MM.1S (cell line): ENCODE measurements around the gene FRMD8.
"Not testable (repeated sequence)": the region's sequence is repeated elsewhere in the genome, so short reads cannot be mapped to it uniquely, and the experiment has no call there.

Experiments used
- DNase-seq: peaks from one replicate; pipeline ENCODE4 v3.0.0-alpha.2; 2015
- H2AFZ ChIP-seq: fragments of 300-600 bp; sonication (generic); 2 replicates; pipeline ENCODE4 v1.6.0; 2016; ENCODE audit warnings: antibody characterized with exemption, low read length
- H3F3A ChIP-seq: fragments of 300-600 bp; sonication (generic); 2 replicates; pipeline ENCODE4 v1.6.1; 2016; ENCODE audit warnings: mild to moderate bottlenecking, antibody characterized with exemption, low read length, moderate library complexity, mixed read lengths; ENCODE audit not compliant: insufficient read depth
- H3K27ac ChIP-seq: fragments of 300-600 bp; sonication (generic); 2 replicates; pipeline ENCODE4 v1.5.1; 2016; ENCODE audit warnings: mild to moderate bottlenecking, low read length
- H3K27me3 ChIP-seq: fragments of 300-600 bp; sonication (generic); replicated peaks from 2 replicates; pipeline ENCODE4 v1.6.0; 2016; ENCODE audit warnings: low read length; ENCODE audit not compliant: insufficient read depth
- H3K36me3 ChIP-seq: fragments of 300-600 bp; sonication (generic); replicated peaks from 2 replicates; pipeline ENCODE4 v1.6.1; 2016; ENCODE audit warnings: mild to moderate bottlenecking, low read length, mixed read lengths; ENCODE audit not compliant: insufficient read depth
- H3K4me1 ChIP-seq: fragments of 300-600 bp; sonication (generic); 2 replicates; pipeline ENCODE4 v1.6.1; 2016; ENCODE audit warnings: low read length, mixed read lengths
- H3K4me2 ChIP-seq: fragments of 300-600 bp; sonication (generic); 2 replicates; pipeline ENCODE4 v1.6.0; 2016; ENCODE audit warnings: low read depth, low read length
- H3K4me3 ChIP-seq: fragments of 300-600 bp; sonication (generic); 2 replicates; pipeline ENCODE4 v1.5.1; 2016; ENCODE audit warnings: low read length, mixed read lengths
- H3K79me2 ChIP-seq: fragments of 300-600 bp; sonication (generic); 2 replicates; pipeline ENCODE4 v1.6.1; 2016; ENCODE audit warnings: mixed run types, low read length, mixed read lengths
- H3K9ac ChIP-seq: fragments of 300-600 bp; sonication (generic); 2 replicates; pipeline ENCODE4 v1.6.1; 2016; ENCODE audit warnings: low read length, mixed read lengths
- H3K9me2 ChIP-seq: fragments of 300-600 bp; sonication (generic); replicated peaks from 2 replicates; pipeline ENCODE4 v1.6.1; 2016; ENCODE audit warnings: mild to moderate bottlenecking, low read length, mixed read lengths; ENCODE audit not compliant: insufficient read depth
- H3K9me3 ChIP-seq: fragments of 300-600 bp; sonication (generic); replicated peaks from 2 replicates; pipeline ENCODE4 v1.6.1; 2016; ENCODE audit warnings: mild to moderate bottlenecking, low read length, mixed read lengths; ENCODE audit not compliant: insufficient read depth
- H4K20me1 ChIP-seq: fragments of 300-600 bp; sonication (generic); 2 replicates; pipeline ENCODE4 v1.6.1; 2016; ENCODE audit warnings: mild to moderate bottlenecking, low read length, moderate library complexity, mixed read lengths; ENCODE audit not compliant: insufficient read depth
- EZH2 ChIP-seq: fragments of 300-600 bp; sonication (generic); optimal IDR thresholded peaks from 2 replicates; pipeline ENCODE3; 2017; ENCODE audit warnings: low read depth, mild to moderate bottlenecking, antibody characterized with exemption, low read length, mixed read lengths
- EZH2phosphoT487 ChIP-seq: fragments of 300-600 bp; sonication (generic); IDR thresholded peaks from 2 replicates; pipeline ENCODE4 v1.6.1; 2018; ENCODE audit warnings: antibody characterized with exemption, low read length
- TF ChIP-seq, protein P1 (sequence below): fragments of 300-600 bp; sonication (generic); IDR thresholded peaks from 2 replicates; pipeline ENCODE4 v1.5.1; 2016; ENCODE audit warnings: antibody characterized with exemption, low read length, mixed read lengths

The FRMD8 gene

DNA sequence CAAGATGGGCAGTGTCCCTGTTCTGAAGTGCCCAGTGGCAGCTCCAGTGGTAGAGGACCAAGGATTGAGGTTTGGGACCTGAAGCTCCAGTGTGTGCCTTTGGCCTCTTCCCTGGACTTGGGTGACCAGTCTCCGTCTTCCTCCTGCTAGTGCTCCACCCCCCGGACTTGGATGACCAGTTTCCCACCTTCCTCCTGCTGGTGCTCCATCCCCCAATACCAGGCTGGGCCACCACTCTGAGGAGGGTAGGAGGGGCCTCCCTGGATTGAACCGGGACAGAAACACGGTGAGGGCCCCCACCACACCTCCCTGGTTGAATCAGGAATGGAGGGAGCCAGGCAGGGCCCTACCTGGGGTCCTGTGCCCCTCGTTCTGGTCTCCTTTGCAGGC is 25.2 kb downstream of the FRMD8 start:
- no peak for DNase-seq
- TF ChIP-seq, protein P1, sequence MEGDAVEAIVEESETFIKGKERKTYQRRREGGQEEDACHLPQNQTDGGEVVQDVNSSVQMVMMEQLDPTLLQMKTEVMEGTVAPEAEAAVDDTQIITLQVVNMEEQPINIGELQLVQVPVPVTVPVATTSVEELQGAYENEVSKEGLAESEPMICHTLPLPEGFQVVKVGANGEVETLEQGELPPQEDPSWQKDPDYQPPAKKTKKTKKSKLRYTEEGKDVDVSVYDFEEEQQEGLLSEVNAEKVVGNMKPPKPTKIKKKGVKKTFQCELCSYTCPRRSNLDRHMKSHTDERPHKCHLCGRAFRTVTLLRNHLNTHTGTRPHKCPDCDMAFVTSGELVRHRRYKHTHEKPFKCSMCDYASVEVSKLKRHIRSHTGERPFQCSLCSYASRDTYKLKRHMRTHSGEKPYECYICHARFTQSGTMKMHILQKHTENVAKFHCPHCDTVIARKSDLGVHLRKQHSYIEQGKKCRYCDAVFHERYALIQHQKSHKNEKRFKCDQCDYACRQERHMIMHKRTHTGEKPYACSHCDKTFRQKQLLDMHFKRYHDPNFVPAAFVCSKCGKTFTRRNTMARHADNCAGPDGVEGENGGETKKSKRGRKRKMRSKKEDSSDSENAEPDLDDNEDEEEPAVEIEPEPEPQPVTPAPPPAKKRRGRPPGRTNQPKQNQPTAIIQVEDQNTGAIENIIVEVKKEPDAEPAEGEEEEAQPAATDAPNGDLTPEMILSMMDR = no peak
- TF ChIP-seq EZH2 = no peak
- TF ChIP-seq EZH2phosphoT487 = no peak
- H2AFZ ChIP-seq = no peak overlapping the region
- H3K4me1 ChIP-seq = 0 out of 2 replicates have a peak, but pooled peaks cover 5% of the 10 kb centered on the region
- no peak overlapping the region for H3K4me2 ChIP-seq
- no peaks in the 10 kb centered on the region for H4K20me1 ChIP-seq
- 0 out of 2 replicates have a peak, but pooled peaks cover 2% of the 10 kb centered on the region for H3F3A ChIP-seq
- H3K9me3 ChIP-seq = no peaks in the 10 kb centered on the region
- no peak overlapping the region for H3K9ac ChIP-seq
- H3K79me2 ChIP-seq = peaks cover 4% of the 10 kb centered on the region
- no peaks in the 10 kb centered on the region for H3K36me3 ChIP-seq
- no peaks in the 10 kb centered on the region for H3K27me3 ChIP-seq
- no peak overlapping the region for H3K4me3 ChIP-seq
- no peak overlapping the region for H3K27ac ChIP-seq
- no peaks in the 10 kb centered on the region for H3K9me2 ChIP-seq

DNA sequence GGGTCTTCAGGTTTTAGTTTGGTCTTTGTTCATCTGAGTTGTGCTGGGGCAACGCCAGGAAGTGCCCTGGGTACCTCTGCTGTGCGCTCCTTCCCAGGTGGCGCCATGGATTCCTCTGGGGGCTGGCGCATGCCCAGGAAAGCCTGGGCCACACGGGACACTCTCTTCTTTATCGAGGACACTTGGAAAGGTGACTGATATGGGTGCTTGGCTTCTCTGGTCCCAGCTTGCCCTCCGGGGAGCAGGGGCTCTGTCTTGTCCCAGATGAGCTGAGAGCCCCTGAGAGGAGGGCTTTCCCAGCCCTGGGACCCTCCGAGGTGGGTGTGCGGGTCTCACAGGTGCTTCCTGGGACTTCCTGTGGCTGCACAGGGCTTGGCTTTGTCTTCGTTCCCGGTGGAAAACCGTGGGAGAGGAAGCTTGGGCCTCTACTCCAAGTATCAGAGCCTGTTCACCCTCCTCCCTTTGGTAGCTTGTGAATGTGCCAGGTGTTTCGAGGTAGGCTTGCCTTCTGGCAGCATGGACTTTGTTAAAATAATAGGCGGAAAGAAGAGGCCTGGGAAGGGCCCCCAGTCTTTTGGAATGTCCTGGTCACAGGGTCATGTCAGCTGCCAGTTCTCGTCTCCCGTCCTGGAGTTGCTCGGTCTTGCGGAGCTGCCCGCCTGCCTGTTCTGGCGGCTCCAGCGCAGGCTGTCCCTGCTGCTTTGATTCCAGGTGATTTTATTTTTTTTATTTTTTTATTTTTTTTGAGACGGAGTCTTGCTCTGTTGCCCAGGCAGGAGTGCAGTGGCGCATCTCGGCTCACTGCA is 26.0 kb downstream of the FRMD8 start:
- no peak for DNase-seq
- no peaks in the 10 kb centered on the region for H3K9me2 ChIP-seq
- no peaks in the 10 kb centered on the region for H3K9me3 ChIP-seq
- peaks cover 10% of the 10 kb centered on the region for H3F3A ChIP-seq
- H3K4me3 ChIP-seq = no peak overlapping the region
- no peak overlapping the region for H2AFZ ChIP-seq
- peaks cover 10% of the 10 kb centered on the region for H3K4me1 ChIP-seq
- H3K27ac ChIP-seq = no peak overlapping the region
- H3K27me3 ChIP-seq = no peaks in the 10 kb centered on the region
- no peaks in the 10 kb centered on the region for H4K20me1 ChIP-seq
- H3K79me2 ChIP-seq = peaks cover 12% of the 10 kb centered on the region
- no peak for TF ChIP-seq EZH2
- TF ChIP-seq, protein P1 = no peak
- no peak for TF ChIP-seq EZH2phosphoT487
- H3K9ac ChIP-seq = no peak overlapping the region
- no peaks in the 10 kb centered on the region for H3K36me3 ChIP-seq
- no peak overlapping the region for H3K4me2 ChIP-seq

DNA sequence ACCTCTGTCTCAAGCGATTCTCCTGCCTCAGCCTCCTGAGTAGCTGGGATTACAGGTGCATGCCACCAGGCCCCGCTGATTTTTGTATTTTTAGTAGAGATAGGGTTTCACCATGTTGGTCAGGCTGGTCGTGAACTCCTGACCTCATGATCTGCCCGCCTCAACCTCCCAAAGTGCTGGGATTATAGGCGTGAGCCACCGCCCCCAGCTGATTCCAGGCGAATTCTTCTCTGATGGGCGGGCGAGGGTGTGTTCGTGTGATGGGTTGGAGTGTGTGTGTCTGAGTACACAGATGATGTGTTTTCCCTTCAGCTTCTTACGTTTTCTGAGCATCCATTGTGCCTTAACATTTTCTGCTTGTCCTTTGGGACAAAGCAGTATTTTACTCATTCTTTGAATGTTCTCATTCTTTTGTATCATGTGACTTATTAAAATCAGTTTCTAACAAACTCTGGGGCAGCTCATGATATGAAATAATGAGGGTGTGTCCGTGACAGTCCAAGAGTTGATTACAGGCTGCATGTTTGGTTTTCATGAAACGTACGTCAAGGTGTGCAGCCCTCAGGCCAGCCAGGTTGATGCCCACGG is 26.7 kb downstream of the FRMD8 start:
- not testable (repeated sequence) for H3K9me3 ChIP-seq, H3K27ac ChIP-seq, H3K9me2 ChIP-seq, H3K36me3 ChIP-seq, H3K27me3 ChIP-seq, H4K20me1 ChIP-seq, H3K4me2 ChIP-seq, DNase-seq, H3K9ac ChIP-seq, H2AFZ ChIP-seq, H3K4me3 ChIP-seq
- H3K79me2 ChIP-seq = peaks cover 18% of the 10 kb centered on the region
- H3K4me1 ChIP-seq = peaks cover 17% of the 10 kb centered on the region
- peaks cover 17% of the 10 kb centered on the region for H3F3A ChIP-seq
